ENCODE data around the gene CCDC177.

Gene CCDC177

GRCh38 chr14:69573205-69573830 lies 1.4 kb downstream of the CCDC177 start:
- H3K4me3 ChIP-seq (ENCODE audit: low read depth, low read length): no peak overlapping the region
- no peak for TF ChIP-seq CTCF (IDR thresholded peaks at IDR 0.05; ENCODE audit: borderline replicate concordance, insufficient read depth, low read depth, low read length)

- TF ChIP-seq CTCF (IDR thresholded peaks at IDR 0.05; ENCODE audit: borderline replicate concordance, insufficient read depth, low read depth, low read length): no peak
- H3K4me3 ChIP-seq (ENCODE audit: low read depth, low read length): no peak overlapping the region
These were observed 1.9 kb downstream of the CCDC177 start for GRCh38 chr14:69572841-69573135.

- no peak for TF ChIP-seq CTCF (IDR thresholded peaks at IDR 0.05; ENCODE audit: borderline replicate concordance, insufficient read depth, low read depth, low read length)
- H3K4me3 ChIP-seq (ENCODE audit: low read depth, low read length): no peak overlapping the region
These were observed 2.4 kb downstream of the CCDC177 start for GRCh38 chr14:69572030-69572840.

GRCh38 chr14:69571449-69572029 lies 3.1 kb downstream of the CCDC177 start:
- TF ChIP-seq CTCF (IDR thresholded peaks at IDR 0.05; ENCODE audit: borderline replicate concordance, insufficient read depth, low read depth, low read length): no peak
- H3K4me3 ChIP-seq (ENCODE audit: low read depth, low read length): no peak overlapping the region

- H3K4me3 ChIP-seq (ENCODE audit: low read depth, low read length): no peak overlapping the region
- TF ChIP-seq CTCF (IDR thresholded peaks at IDR 0.05; ENCODE audit: borderline replicate concordance, insufficient read depth, low read depth, low read length): no peak
These were observed 3.8 kb downstream of the CCDC177 start for GRCh38 chr14:69570836-69571330.

- H3K4me3 ChIP-seq (ENCODE audit: low read depth, low read length): no peak overlapping the region
- TF ChIP-seq CTCF (IDR thresholded peaks at IDR 0.05; ENCODE audit: borderline replicate concordance, insufficient read depth, low read depth, low read length): no peak
These were observed 4.8 kb downstream of the CCDC177 start for GRCh38 chr14:69569859-69570258.

Measured in GM12875 (cell line).